ENCODE results near the gene IMMT.
A peak's percentile ranks its signal among the peaks of the same experiment; 100 is the strongest.
"Not testable (repeated sequence)": the region's sequence is repeated elsewhere in the genome, so short reads cannot be mapped to it uniquely, and the experiment has no call there.

Gene IMMT

DNA sequence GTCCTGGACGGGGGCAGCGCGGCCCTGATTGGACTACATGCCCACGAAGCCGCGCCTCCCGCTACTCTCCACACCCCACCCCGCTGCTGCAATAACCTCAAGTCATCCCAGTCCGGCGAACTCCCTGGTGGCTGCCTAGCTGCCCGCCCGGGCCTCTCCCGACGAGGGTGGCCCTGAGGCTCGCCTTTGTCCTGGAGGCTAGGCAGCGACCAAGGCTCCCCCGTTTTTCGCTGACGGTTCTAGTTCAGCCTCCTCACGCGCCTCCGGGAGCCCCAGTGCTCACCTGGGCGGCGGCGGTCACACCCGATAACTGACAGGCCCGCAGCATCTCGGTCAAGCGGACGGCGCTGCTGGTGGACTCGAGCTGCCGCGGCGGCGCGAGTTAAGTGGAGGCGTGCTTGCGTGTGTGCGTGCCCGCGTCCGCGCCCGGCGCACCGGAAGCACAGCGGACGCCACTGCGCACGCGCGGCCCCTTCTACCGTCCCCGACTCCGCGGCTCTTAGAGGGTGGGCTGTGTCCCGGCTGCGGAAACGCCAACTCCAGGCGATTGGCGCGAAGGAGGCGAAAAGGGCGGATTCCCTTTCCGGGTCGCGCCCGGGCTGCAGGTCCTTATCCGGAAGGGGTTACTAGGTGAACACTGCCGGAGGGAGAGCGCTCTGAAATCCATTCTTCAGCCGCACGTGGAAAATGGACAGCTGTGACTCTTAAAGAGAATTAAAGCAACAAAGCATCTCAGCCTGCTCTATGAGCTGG, at the start of gene IMMT:
TSS of gene IMMT (minus strand) at position 408 of the 753 bp plus-strand sequence. CDS start at position 328, 80 bp downstream.
- peak; percentile 96 for DNase-seq (ENCODE audit: low spot score)

DNA sequence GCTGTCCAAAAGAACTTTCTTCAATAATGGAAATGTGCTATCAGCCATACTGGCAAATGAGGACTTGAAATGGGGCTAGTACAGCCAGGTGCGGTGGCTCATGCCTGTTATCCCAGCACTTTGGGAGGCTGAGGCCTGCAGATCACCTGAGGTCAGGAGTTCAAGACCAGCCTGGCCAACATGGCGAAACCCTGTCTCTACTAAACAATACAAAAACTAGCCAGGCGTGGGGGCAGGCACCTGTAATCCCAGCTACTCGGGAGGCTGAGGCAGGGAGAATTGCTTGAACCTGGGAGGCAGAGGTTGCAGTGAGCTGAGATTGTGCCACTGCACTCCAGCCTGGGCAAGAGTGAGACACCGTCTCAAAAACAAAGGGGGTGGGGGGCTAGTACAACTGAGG, 49.5 kb upstream of the IMMT start:
- not testable (repeated sequence) for DNase-seq (ENCODE audit: low spot score)

DNA sequence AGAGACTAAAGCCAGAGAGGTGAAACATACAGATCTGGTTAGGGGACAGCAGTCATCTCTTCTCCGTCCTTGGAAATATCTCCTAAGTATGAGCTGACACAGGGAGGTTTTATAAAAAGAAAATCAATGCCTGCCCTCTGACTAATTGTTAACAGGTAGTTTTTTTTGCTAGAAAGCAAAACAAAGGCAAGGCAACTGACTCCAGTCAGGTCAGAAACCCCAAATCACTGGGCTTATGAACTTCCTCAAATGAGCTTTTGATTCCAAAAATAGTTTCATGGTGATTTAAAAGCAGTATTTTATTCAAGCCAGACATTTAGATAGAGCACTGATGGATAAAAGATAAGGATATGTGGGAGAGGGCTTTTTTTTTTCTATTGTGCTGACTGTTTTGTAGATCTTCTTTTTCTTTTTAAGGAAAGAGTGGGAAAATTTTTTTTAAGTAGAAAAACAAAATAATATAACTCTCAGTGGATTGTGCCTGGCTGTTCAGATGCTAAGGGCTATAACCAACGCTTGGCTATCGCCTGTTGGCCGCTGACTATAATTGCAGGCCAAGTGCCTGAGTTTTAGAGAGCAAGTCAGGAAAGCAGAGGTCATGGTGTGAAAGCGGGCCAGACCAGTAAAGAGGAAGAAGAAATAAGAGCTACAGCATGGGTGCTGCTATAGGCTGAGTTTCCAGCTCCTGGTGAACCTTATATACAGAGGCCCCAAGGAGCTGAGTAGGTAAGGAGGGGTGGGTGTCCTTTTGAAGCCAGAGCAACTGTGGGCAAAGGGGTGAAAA, 48.9 kb upstream of the IMMT start:
- no peak for DNase-seq (ENCODE audit: low spot score)

DNA sequence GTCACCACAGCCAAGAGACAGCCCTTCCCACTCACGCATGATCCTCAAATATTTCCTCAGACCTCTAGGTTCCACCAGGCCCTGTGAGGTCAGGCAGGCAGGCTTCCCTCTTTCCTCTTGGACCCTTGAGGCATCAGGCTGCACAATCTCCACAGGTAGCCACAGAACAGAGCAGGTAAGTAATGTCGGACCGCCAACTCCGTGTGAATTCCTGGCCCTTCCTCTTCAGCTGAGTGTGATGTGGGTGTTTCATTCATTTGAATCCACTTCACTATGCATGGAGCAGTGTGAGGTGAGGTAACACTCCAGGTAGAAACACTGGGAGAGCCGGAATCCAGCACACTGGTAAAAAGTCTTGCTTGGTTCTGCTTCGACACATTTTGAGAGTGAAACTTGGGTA, 48.0 kb upstream of the IMMT start:
- no peak for DNase-seq (ENCODE audit: low spot score)

DNA sequence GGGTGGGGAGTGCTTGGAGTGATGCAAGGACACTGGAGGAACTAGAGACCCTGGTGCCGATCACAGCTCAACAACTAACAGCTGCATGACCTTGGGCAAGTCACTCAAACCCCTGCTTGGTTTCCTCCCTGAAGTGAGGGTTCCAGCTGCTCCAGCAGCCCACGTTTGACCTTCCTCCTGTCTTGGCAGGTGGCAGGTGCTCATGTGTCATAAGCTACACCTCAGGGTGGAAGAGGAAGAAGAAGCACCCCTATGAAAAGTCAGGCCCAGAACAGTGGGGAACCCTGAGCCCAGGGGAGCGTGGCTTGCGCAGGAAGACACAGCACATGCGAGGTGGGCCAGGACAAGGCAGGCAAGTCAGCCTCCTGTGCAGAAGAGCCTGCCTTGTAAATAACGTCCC, 46.3 kb upstream of the IMMT start:
- no peak for DNase-seq (ENCODE audit: low spot score)

DNA sequence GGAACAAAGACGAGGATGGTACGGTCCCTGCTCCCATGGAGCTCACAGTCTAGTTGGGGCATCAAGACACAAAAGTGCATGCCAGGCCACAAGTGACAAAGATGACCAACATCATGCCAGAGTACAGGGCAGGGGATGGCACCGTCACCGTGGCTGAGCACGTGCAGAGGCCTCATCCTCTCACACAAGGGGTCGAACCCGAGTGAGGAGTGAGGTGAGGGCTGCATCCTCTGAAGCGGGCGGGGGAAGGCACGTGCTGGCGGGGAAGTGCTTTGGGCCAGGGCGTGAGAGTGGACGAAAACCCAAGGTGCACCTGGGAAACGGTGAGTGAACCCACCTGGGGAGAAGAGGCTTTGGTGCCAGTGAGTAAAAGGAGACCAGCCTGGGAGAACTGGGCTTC, 45.0 kb upstream of the IMMT start:
- no peak for DNase-seq (ENCODE audit: low spot score)

DNA sequence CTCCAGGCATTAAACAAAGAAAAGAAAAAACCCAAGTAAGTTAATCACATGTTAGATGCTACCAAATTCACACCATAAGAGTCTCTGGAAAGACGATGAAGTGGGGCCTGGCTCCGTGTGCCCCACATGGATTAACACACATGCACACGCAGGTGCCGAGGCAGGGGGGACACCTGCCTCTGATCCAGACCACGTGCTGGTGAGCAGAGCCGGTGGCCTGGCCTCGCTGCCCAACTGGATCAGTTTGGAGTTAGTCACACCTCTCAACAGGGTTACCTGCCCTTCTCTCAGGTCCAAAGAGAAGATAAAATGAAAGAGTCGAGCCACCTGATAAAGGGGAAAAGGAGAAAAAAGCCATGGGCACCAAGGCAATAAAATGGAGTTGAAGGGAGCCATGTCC, 44.5 kb upstream of the IMMT start:
- DNase-seq (ENCODE audit: low spot score), result no peak

DNA sequence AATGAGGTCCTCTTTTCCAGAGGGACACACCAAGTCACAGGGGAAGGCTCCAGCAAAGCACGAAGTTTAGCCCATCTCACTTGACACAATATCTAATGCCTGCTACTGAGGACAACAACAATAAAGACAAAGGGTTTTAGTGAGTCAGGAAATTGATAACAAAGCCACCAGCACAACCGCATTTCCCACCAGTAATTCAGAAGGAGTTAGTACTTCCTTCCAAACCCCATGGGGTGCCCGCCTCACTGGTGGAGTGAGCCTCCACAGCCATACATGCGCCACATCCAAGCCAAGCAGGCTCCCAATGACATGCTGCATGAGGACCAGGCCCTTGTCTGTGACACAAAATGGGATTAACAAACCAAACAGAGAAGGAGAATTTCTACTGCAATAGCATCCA, 44.1 kb upstream of the IMMT start:
- no peak for DNase-seq (ENCODE audit: low spot score)

DNA sequence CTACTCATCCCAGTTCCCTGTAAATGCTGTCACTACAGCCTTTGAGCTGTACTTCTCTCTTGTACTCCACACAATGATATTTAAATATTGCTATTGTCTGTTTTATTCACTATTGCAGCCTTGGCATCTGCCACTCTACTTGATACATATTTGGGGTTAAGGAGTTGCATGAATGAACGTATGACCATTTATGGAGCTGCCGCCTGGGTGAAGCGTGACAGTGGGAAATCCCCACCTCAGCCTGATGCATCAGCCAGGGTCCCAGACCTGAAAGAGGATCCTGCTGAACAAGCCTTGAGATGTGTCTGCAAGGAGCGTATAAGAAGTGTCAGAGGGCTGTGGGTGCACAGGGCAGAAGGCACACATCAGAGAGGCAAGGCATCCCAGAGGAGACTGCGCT, 43.1 kb upstream of the IMMT start:
- DNase-seq (ENCODE audit: low spot score), result no peak

DNA sequence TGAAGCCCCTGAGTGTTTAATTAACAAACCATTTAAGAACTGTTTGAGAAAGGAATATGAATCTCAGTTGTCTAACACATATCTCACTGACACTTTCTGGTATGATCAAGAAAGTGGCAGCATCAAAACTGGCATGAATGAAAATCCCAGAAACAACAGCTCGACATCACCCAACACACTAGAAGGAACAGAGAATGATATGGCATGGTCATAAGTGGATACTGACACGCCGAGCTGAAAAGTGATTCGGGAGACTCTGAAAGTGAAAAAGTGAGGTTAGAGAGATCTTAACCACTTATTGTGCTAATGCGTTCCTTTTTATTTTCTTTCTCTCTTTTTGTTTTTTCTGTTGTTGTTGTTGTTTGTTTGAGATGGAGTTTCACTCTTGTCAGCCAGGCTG, 41.9 kb upstream of the IMMT start:
- no peak for DNase-seq (ENCODE audit: low spot score)

DNA sequence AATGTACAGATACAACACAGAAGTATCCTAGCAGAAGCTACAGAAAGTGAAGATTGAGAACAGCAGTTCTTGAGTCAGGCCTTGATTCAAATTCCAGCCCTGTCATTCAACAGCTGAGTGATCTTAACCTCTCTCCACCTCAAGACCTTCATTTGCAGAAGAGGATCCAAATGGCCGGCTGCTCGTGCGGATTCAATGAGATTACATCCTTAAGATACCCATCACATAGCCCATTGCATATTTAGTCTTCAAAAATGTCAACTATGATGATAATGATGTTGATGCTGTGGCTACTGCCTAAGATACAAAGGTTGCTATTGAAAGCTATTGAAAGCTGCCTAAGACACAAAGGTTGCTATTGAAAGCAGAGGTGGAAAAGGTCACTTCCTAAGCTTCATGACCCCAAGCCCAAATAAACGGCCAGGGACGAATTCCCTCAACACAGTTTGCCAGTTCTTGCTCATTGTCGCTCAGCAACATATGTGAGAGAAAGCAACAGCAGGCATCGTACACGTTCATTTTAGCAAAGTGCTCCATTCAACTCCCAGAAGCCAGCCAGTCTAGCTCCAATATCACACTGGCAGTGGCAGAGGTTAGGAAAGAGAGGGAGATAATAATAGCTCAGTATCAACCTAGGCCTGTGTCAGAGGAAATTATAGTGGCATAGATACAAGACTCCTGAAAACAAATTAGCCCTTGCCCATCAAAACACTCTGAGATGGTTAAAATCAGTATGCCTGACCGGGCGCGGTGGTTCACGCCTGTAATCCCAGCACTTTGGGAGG, 40.1 kb upstream of the IMMT start:
- DNase-seq (ENCODE audit: low spot score), result no peak

DNA sequence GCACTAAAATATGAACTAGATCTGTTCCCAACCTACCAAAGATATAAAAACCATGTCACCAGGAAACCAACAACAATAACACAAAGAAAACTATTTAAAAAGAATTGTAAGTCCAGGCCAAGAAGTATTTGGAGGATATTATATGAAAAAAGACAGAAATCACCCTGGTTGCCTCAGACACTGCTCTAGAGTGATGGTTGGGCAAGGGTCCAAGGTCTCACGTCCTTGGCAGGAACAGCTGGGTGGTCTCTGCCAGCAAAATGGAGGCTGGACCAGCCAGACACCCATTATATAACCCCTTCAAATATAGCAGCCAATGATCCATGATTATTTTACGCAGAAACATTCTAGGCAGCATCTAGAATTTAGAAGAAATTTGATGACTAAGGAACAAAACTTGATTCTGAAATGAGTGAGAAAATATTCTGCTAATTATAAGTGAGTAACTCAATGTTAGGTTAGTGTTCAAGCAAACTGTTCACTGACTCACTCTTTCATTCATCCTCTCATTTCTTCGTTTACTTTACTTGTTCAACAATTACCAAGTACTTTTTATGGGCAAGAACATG, 39.4 kb upstream of the IMMT start:
- no peak for DNase-seq (ENCODE audit: low spot score)

DNA sequence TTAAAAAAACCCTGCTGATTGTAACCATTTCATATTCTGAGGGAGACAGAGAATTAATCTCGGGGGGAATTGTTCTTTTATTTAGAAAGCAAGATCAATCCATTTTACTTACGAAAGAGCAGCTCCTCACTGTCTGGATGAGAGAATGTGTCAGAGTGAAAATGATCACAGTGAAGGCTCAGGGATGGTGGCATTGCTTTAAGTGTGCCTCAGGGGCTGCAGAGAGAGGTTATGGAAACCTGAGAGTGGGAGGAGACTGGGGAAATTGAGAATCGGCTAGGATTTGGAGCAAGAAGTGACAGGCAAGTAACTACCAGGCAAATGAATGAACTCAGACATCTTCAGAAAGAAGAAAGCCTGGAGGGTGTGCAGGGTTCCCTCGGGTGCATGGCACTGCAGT, 38.2 kb upstream of the IMMT start:
- DNase-seq (ENCODE audit: low spot score), result no peak

DNA sequence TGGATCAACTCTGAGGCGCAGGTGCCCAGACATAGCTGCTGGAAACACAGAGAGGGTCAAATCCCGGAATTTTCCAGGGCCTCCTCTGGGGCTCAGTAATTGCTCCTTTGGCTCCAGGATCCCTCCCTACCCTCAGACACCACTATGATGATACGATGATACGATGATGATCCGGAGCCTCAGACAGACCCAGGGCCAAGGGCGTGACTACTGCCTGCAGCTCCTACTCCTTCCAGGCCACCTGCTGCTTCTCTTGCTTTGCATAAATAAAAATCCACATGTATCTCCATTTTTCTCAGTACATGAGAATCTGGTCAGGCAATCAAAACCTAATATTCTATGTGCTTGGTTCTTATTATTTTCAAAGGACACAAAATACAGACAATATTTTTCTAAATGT, 37.6 kb upstream of the IMMT start:
- no peak for DNase-seq (ENCODE audit: low spot score)

DNA sequence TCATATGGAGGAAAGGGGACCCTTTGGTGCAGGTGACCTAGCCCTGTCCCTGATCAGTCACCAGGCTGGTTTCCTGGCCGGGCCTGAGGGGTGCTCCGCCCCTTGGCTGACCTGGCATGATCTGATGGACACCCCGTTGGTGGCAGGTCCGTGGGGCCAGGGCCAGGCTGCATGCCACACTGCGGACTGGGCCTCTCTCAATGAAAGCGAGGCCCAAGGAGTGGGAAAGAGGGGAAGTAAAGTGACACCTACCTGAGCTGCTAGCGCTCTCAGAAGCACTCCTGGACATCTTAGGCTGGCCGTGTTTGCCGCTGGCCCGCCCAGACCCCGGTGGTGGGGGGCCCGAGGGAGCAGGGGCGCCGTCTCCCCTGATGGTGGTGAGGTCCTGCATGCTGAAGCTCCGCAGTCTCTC, 37.1 kb upstream of the IMMT start:
- DNase-seq (ENCODE audit: low spot score), result no peak

DNA sequence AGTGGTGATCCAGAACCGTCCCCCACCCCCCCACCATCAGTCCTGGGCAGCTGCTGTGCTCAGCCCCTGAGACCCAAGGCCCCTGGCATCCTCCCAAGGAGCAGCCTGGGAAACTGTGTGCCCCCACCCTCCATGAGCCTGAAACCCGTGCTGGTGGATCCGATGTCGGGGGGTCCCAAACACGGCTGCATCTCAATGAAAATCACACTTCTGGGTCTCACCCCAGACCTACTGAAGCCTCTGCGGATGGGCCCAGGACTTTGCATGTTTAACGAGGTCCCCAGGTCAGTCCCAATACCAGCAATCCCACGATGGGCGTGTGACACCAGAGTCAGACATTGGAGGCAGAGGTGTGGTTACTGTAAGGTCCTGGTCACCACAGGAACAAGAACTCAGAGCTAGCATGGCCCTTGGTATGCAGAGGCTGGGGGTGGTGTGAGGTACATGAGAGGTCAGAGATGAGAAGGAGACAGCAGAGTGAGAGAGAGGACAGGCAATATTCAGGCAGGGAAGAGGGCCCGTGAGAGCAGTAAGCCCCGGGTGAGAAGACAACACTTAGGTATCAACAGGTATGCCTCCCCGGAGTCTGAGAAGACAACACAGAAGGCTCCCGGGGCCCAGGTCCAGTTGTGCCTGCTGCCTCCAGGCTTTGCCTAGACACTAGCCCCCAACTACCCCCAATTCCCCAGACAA, 36.6 kb upstream of the IMMT start:
- DNase-seq (ENCODE audit: low spot score), result no peak

DNA sequence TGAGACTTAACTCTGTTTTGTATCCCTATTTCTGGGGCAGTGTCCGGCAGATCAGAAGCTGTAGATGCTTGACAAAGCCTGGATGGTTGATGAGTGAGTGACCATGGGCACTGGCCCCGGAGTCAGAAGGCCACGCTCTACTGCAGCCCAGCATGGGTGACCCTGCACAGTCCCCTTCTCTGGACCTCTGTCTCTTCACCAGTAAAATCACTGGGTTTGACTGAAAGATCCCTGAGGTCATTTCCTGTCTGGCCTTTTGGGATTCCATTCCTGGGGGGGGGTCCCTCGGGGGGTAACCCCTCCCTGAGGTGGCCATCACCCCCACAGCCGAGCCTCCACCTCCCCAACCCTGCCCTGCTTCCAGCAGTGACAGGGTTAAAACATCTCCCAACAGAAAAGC, 35.7 kb upstream of the IMMT start:
- DNase-seq (ENCODE audit: low spot score), result no peak

DNA sequence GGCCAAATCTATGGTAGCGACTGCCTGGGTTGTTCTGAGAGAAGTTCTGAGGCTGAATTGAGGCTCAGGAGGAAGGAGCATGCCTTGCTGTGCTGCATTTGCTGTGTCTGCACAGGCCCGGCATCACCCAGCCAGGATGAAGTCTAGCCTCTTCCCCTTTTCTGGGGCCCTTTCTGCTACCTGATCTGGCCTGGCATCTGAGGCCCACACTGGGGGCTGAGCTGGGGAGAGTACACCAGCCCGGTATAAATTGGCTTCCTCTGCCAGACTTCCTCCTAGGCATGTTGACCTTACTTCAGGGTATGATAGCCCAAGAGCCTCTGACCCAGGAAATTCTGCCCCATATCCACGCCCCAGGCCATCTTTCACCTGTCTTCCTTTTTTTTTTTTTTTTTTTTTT, 34.0 kb upstream of the IMMT start:
- DNase-seq (ENCODE audit: low spot score), result no peak

DNA sequence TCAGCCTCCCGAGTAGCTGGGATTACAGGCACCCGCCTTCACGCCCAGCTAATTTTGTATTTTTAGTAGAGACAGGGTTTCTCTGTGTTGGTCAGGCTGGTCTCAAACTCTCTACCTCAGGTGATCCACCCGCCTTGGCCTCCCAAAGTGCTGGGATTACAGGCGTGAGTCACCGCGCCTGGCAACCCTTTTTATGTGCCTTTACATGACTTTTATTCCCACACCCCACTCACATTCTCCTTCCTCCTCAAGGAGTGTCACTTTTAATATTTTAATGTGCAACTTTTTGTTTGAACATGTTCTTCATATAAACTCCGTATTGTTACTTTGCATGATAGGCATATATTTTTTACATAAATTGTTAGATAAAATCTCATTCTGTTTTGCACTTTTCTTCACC, 33.3 kb upstream of the IMMT start:
- DNase-seq (ENCODE audit: low spot score), result not testable (repeated sequence)

DNA sequence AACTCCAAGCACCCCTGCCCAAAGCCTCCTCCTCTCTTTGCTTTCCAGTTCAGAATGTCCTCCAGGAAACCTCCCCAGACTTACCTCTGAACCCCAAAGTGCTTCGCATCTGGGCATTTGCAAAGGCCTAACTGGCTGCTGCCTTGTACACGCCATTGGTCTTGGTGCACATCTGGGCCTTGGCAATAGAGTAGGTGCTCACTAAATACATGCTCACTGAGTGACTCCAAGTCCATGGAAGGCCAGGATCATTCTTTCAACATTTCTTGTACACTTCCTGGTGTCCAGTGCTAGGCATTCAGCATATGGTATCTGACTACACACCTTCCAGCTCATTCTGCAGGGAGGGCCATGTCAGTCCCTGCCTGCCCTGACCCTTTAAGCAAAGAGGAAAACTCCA, 32.4 kb upstream of the IMMT start:
- DNase-seq (ENCODE audit: low spot score), result no peak

DNA sequence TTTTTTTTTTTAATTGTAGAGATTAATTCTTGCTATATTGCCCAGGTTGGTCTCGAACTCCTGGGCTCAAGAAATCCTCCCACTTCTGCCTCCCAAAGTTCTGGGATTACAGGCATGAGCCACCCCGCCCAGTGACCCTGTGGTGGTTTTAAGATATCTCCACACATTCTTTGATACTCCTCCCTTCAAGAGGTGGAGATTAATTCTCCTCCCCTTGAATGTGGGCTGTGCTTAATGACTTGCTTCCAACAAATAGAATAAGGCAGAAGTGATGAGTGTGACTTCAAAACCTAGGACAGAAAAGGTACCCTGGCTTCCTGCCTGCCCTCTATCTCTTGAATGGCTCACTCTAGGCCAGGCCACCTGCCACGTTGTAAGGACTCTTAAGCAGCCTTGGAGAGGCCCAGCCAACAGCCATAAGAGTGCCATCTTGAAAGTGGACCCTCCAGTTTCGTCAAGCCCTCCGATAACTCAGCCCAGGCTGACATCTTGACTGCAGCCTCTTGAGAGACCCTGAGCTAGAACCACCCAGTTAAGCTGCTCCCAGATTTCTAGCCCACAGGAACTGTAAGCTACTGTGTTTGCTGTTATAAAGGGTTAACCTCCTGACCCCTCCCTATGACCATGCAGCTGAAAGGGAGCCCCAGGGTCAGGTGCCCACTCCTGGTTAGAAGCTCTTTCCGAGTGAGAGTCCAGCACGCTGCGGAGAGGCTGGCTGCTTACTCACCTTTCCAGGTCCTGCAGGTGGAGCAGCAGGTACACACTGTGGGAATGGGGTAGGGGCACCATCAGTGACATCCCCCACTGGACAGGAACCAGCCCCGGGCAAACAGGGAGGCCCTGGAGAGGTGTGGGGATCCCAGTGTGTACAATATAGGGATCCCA, 31.6 kb upstream of the IMMT start:
- DNase-seq (ENCODE audit: low spot score), result no peak

All from AG08396 (cell line).